Fibroblast of pulmonary artery (primary cell): ENCODE measurements around the gene ERP44.

Experiments used
- DNase-seq: peaks from one replicate; pipeline ENCODE4 v3.0.0-alpha.2; 2010; ENCODE audit warnings: low read depth
- H3K4me3 ChIP-seq: replicated peaks from 2 replicates; pipeline ENCODE4 v1.5.1; 2011; ENCODE audit warnings: low read depth, mild to moderate bottlenecking, control low read depth, low read length, moderate library complexity
- CTCF ChIP-seq: IDR thresholded peaks from 2 replicates; pipeline ENCODE4 v1.5.1; 2011; ENCODE audit warnings: mild to moderate bottlenecking, control low read depth, low read length, inconsistent platforms; ENCODE audit errors: missing control alignments

The ERP44 gene

GRCh38 chr9:100049551-100049950 is 49.2 kb downstream of the ERP44 start:
- TF ChIP-seq CTCF = no peak
- no peak overlapping the region for H3K4me3 ChIP-seq
- DNase-seq = no peak

- TF ChIP-seq CTCF = no peak
- no peak for DNase-seq
- H3K4me3 ChIP-seq = no peak overlapping the region
These were observed 60.3 kb downstream of the ERP44 start for GRCh38 chr9:100038472-100038871.

GRCh38 chr9:100033877-100034551 is 64.8 kb downstream of the ERP44 start:
- no peak overlapping the region for H3K4me3 ChIP-seq
- TF ChIP-seq CTCF = no peak
- no peak for DNase-seq

GRCh38 chr9:100030548-100030947 is 68.3 kb downstream of the ERP44 start:
- no peak for TF ChIP-seq CTCF
- no peak overlapping the region for H3K4me3 ChIP-seq
- DNase-seq = no peak

GRCh38 chr9:100029251-100029650 is 69.5 kb downstream of the ERP44 start:
- DNase-seq = no peak
- TF ChIP-seq CTCF = no peak
- no peak overlapping the region for H3K4me3 ChIP-seq

GRCh38 chr9:100028201-100028784 is 70.5 kb downstream of the ERP44 start:
- peak; percentile 86 for DNase-seq
- no peak overlapping the region for H3K4me3 ChIP-seq
- TF ChIP-seq CTCF = peak; percentile 100

- no peak for TF ChIP-seq CTCF
- H3K4me3 ChIP-seq = no peak overlapping the region
- DNase-seq = no peak
These were observed 71.3 kb downstream of the ERP44 start for GRCh38 chr9:100027543-100027942.
